Rectal smooth muscle tissue (tissue), 1 donor: Measurements from ENCODE around the gene EFCAB6.

Experiments used
- H3K27ac ChIP-seq: one replicate; pipeline ENCODE4 v1.7.0; 2013; ENCODE audit warnings: low read depth, low read length, inconsistent platforms
- H3K27me3 ChIP-seq: one replicate; pipeline ENCODE4 v1.7.0; 2013; ENCODE audit warnings: low read length; ENCODE audit not compliant: control insufficient read depth, insufficient read depth
- H3K36me3 ChIP-seq: one replicate; pipeline ENCODE4 v1.7.0; 2013; ENCODE audit warnings: low read length; ENCODE audit not compliant: control insufficient read depth, insufficient read depth
- H3K4me1 ChIP-seq: one replicate; pipeline ENCODE4 v1.7.0; 2013; ENCODE audit warnings: low read length; ENCODE audit not compliant: control insufficient read depth, insufficient read depth
- H3K4me3 ChIP-seq: one replicate; pipeline ENCODE4 v1.7.0; 2013; ENCODE audit warnings: low read length
- H3K9ac ChIP-seq: one replicate; pipeline ENCODE4 v1.7.0; 2013; ENCODE audit warnings: low read length

Gene EFCAB6

DNA sequence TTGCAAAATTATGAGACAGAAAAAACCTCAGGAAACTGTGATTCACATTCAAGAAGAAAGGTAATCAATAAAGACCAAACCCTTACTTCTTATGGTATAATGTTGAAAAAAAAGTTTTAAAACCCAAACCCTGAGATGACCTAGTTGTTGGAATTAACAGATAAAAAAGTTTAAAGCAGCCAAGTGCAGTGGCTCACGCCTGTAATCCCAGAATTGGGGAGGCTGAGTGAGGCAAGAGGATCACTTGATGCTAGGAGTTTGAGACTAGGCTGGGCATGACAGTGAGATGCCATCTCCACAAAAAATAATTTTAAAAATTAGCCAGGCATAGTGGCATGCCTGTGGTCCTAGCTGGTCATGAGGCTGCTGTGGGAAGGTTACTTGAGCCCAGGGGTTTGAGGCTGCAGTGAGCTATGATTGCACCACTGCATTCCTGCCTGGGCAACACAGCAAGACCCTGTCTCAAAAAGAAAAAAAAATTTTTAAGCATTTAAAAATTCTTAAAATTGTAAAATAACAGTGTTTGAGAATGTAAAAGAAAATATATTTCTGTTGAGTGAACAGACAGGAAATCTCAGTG, 85.1 kb downstream of the EFCAB6 start:
- H3K4me1 ChIP-seq, result no peaks in the 10 kb centered on the region
- no peak overlapping the region for H3K4me3 ChIP-seq
- H3K9ac ChIP-seq, result no peak overlapping the region
- H3K27ac ChIP-seq, result no peak overlapping the region
- no peaks in the 10 kb centered on the region for H3K27me3 ChIP-seq
- no peaks in the 10 kb centered on the region for H3K36me3 ChIP-seq

- H3K27me3 ChIP-seq, result no peaks in the 10 kb centered on the region
- H3K36me3 ChIP-seq, result no peaks in the 10 kb centered on the region
- no peak overlapping the region for H3K9ac ChIP-seq
- no peak overlapping the region for H3K4me3 ChIP-seq
- no peaks in the 10 kb centered on the region for H3K4me1 ChIP-seq
- H3K27ac ChIP-seq, result no peak overlapping the region
Observed at GRCh38 chr22:43726322-43726721, 85.8 kb downstream of the EFCAB6 start.

GRCh38 chr22:43723816-43724215, 88.3 kb downstream of the EFCAB6 start:
- no peak overlapping the region for H3K4me3 ChIP-seq
- no peak overlapping the region for H3K27ac ChIP-seq
- H3K4me1 ChIP-seq, result no peaks in the 10 kb centered on the region
- no peak overlapping the region for H3K9ac ChIP-seq
- no peaks in the 10 kb centered on the region for H3K27me3 ChIP-seq
- H3K36me3 ChIP-seq, result no peaks in the 10 kb centered on the region

GRCh38 chr22:43722444-43722843, 89.7 kb downstream of the EFCAB6 start:
- Histone ChIP-seq H3K9ac (no peak overlapping the region), H3K27ac (no peak overlapping the region), H3K27me3 (no peaks in the 10 kb centered on the region), H3K4me3 (no peak overlapping the region), H3K36me3 (no peaks in the 10 kb centered on the region), H3K4me1 (no peaks in the 10 kb centered on the region)

- Histone ChIP-seq H3K27me3 (no peaks in the 10 kb centered on the region), H3K4me1 (no peaks in the 10 kb centered on the region), H3K36me3 (no peaks in the 10 kb centered on the region), H3K4me3 (no peak overlapping the region), H3K9ac (no peak overlapping the region), H3K27ac (no peak overlapping the region)
Observed at GRCh38 chr22:43720716-43721115, 91.4 kb downstream of the EFCAB6 start.

GRCh38 chr22:43714104-43714503, 98.0 kb downstream of the EFCAB6 start:
- H3K36me3 ChIP-seq, result no peaks in the 10 kb centered on the region
- H3K27ac ChIP-seq, result no peak overlapping the region
- no peak overlapping the region for H3K4me3 ChIP-seq
- H3K4me1 ChIP-seq, result no peaks in the 10 kb centered on the region
- H3K9ac ChIP-seq, result no peak overlapping the region
- no peaks in the 10 kb centered on the region for H3K27me3 ChIP-seq

- Histone ChIP-seq H3K36me3 (no peaks in the 10 kb centered on the region), H3K9ac (no peak overlapping the region), H3K27ac (no peak overlapping the region), H3K27me3 (no peaks in the 10 kb centered on the region), H3K4me1 (no peaks in the 10 kb centered on the region), H3K4me3 (no peak overlapping the region)
Observed at GRCh38 chr22:43711681-43712080, 100.4 kb downstream of the EFCAB6 start.

- Histone ChIP-seq H3K4me3 (no peak overlapping the region), H3K4me1 (no peaks in the 10 kb centered on the region), H3K27ac (no peak overlapping the region)
Observed at GRCh38 chr22:43707648-43708047, 104.5 kb downstream of the EFCAB6 start.

GRCh38 chr22:43706571-43707328, 105.4 kb downstream of the EFCAB6 start:
- H3K36me3 ChIP-seq, result no peaks in the 10 kb centered on the region
- no peaks in the 10 kb centered on the region for H3K27me3 ChIP-seq
- H3K9ac ChIP-seq, result no peak overlapping the region
- no peak overlapping the region for H3K4me3 ChIP-seq
- H3K4me1 ChIP-seq, result no peaks in the 10 kb centered on the region
- no peak overlapping the region for H3K27ac ChIP-seq

More at GRCh38 chr22:43707648-43708047, 104.5 kb downstream of the EFCAB6 start:
- Histone ChIP-seq H3K9ac (no peak overlapping the region), H3K27me3 (no peaks in the 10 kb centered on the region), H3K36me3 (no peaks in the 10 kb centered on the region)

DNA sequence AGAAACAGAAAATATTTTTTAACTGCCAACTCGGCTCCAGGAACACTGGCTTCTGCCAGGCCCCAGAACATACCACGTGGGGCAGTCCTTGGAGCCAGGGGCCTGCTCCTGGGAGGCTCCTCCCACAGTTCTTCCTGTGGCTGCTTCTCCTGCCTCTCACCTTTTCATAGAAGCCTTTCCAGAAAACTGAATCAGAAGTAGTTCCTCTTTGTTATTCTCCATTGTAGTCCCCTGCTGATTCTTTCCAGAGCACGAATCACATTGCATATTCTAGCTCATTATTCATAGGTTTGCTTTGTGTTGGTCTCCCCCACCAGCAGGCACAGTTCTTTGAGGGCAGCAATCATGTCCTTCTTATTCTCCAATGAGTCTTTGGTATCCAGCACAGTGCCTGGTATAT, 106.0 kb downstream of the EFCAB6 start:
- Histone ChIP-seq H3K27ac (no peak overlapping the region), H3K36me3 (no peaks in the 10 kb centered on the region), H3K4me3 (no peak overlapping the region), H3K9ac (no peak overlapping the region), H3K4me1 (no peaks in the 10 kb centered on the region), H3K27me3 (no peaks in the 10 kb centered on the region)

DNA sequence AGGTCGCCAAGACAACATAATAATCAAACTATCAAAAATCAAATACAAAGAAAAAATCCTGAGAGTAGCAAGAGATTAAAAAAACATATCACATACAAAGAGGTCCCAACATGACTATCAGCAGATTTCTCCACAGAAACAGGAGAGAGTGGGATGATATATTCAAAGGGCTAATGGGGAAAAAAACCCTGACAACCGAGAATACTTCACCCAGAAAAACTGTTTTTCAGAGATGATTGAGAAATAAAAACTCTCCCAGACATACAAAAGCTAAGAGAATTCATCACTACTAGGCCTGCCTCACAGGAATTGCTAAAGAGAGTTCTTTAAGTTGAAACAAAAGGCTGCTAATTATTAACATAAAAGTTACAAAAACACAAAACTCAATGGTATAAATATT, 108.1 kb downstream of the EFCAB6 start:
- no peak overlapping the region for H3K4me3 ChIP-seq
- H3K27me3 ChIP-seq, result no peaks in the 10 kb centered on the region
- H3K4me1 ChIP-seq, result no peaks in the 10 kb centered on the region
- H3K9ac ChIP-seq, result no peak overlapping the region
- H3K36me3 ChIP-seq, result no peaks in the 10 kb centered on the region
- H3K27ac ChIP-seq, result no peak overlapping the region

DNA sequence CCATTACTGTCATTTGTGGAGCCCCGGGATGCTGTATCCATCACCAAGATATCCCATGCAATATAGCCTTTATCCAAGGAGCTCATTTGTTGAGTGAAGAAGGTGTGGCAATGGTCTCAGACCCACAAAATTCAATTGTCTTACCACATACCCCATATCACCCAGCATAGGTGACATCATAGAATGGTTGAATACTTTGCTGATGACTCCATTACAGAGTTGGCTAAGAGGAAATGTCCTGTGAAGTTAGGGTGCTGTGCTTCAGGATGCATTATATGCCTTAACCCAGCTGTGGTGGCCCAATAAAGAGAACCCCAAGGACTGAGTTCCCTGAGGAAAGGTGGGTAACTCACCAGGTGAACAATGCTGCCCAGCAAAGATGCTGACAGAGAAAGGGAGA, 113.7 kb downstream of the EFCAB6 start:
- H3K4me1 ChIP-seq, result no peaks in the 10 kb centered on the region
- H3K27me3 ChIP-seq, result no peaks in the 10 kb centered on the region
- no peak overlapping the region for H3K4me3 ChIP-seq
- no peaks in the 10 kb centered on the region for H3K36me3 ChIP-seq
- H3K27ac ChIP-seq, result no peak overlapping the region
- no peak overlapping the region for H3K9ac ChIP-seq

DNA sequence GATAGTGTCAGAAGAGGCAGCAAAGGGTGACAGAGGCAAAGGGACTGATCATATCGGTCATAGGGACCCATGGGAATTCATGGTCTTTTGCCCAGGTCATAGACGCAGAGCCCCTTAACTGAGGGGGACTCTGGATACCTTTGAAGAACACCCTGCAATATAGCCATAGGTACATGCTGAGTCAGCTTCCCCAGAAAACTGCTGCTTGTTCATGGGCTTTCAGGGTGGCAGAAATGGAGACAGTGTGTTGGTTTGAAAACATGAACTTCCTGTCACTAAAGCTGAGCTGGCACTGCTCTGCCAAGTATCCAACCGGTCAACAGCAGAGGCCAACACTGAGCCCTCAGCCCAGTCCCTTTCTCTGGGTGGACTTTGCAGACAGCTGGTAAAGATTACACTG, 114.2 kb downstream of the EFCAB6 start:
- Histone ChIP-seq H3K27me3 (no peaks in the 10 kb centered on the region), H3K9ac (no peak overlapping the region), H3K36me3 (no peaks in the 10 kb centered on the region), H3K27ac (no peak overlapping the region), H3K4me1 (no peaks in the 10 kb centered on the region), H3K4me3 (no peak overlapping the region)
